Tibial nerve (tissue), 4 donors: ENCODE results near the gene MAMDC4.

Source experiments
- CTCF ChIP-seq, 5 experiments: fragments of 200-600 bp in 3 of 5; fragments of 450-650 bp in 2 of 5; sonication (generic) in 3 of 5; IDR thresholded peaks; one replicate each; pipeline ENCODE4 v1.5.1; 2016 to 2019; ENCODE audit warnings: antibody characterized with exemption in 5 of 5, mild to moderate bottlenecking in 3 of 5, moderate library complexity in 2 of 5
- EP300 ChIP-seq, 2 donors: sonication (generic); formaldehyde crosslinking; IDR thresholded peaks; one replicate each; pipeline ENCODE4 v1.6.1; 2017; ENCODE audit warnings: antibody characterized with exemption in 2 of 2, mild to moderate bottlenecking in 1 of 2

GRCh38 chr9:136806067-136806466, 46.1 kb upstream of the MAMDC4 start:
- TF ChIP-seq EP300 (IDR thresholded peaks at IDR 0.05), result no peak
- no peak for TF ChIP-seq CTCF (IDR thresholded peaks at IDR 0.05)
